8988T (cell line): ENCODE data around the gene TPPP3.
"Not testable (repeated sequence)": the region's sequence is repeated elsewhere in the genome, so short reads cannot be mapped to it uniquely, and the experiment has no call there.

Source experiments
- DNase-seq: peaks from one replicate; pipeline ENCODE4 v3.0.0; 2011

Gene TPPP3

DNA sequence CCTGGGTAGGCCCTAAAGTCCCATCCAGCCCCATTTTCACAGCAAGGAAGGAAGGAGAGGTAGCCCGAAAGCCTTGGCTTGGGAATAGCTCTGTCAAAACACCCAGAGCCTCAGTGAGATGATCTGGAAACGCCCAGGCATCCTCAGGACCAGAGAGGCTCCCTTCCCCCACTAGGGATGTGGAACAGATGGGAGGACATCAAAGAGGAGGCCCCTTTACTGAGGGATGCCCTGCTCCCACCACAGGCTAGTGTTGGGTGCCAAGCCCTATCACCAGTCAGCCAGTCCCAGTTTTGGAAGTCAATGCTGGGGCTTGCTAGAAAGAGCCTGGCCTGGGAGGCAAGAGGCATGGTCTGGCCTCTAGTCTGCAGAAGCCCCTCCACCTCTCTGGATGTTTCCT, 4.7 kb downstream of the TPPP3 start:
- no peak for DNase-seq

DNA sequence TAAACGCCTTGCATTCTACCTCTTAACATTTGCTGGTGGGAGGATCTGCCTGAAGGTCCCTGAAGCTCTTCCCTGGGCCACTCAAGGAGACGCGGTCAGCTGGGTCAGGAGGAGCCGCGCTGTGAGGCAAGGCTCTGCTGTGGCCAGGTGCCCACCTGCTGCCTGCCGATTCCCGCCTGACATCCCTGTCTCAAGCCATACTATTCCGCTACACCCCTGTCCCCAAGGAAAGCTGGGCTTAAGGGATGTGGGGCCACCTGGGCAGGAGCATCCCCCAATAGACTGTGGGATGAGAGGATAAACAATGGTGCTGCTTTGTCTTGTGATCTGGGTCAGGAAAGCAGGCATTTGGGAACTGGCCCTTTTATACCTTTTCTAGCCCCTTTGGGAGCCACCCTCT, 5.1 kb downstream of the TPPP3 start:
- DNase-seq: no peak

DNA sequence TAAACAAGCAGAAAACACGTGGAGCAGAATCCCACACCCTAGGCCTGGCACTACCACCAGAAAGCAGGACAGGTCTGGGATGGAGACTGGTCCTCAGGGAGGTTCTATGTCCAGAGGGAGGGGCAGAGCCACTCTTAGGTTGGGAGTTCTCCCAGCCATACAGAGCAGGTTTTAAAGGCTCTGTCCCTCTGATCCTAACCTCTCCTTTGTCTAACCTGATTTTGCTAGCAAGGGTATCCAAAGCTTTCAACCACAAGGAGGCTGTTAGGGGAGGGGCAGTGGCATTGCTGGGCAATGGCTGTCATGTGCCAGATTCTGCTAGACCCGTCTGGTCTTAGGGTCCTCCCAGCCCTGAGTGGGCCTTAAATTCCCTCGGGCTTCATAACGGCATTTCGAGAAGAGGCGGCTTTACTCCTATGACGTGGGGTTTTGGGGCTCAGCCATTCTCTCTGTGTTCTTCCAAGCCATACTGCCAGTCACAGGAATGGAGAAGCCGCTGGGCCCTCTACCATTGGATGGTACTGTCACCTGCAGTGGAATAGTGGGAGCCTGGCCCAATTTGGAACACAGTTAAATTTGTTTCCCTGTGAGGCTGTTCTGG, 5.7 kb downstream of the TPPP3 start:
- no peak for DNase-seq

DNA sequence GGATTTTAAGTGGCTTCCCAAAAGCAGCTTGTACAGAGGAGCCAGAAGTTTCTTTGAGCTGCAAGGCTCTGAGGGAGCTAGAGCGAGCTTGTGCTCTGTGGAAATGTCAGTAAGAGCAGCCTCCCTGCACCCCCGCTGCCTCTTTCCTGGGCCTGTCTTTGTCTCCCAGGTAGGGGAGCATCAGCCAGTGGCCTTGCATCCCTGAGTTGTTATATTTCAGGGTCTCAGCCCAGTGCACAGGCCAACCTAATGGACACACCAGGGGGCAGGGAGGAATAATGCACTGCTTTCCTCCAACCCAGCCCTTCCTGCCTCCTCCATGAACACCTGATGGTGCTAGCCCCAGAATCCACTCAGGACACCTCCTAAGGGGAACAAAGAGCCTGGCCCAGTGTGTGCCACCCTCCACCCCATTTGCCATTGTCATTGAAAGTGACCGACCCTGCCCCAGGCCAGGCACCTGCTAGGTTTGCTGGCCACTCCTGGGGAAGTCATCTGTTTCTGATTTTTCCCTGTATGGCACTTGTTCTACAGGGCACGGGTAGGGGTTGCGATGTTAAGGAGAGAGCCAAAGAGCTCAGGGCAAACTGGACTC, 6.3 kb downstream of the TPPP3 start:
- DNase-seq: no peak

DNA sequence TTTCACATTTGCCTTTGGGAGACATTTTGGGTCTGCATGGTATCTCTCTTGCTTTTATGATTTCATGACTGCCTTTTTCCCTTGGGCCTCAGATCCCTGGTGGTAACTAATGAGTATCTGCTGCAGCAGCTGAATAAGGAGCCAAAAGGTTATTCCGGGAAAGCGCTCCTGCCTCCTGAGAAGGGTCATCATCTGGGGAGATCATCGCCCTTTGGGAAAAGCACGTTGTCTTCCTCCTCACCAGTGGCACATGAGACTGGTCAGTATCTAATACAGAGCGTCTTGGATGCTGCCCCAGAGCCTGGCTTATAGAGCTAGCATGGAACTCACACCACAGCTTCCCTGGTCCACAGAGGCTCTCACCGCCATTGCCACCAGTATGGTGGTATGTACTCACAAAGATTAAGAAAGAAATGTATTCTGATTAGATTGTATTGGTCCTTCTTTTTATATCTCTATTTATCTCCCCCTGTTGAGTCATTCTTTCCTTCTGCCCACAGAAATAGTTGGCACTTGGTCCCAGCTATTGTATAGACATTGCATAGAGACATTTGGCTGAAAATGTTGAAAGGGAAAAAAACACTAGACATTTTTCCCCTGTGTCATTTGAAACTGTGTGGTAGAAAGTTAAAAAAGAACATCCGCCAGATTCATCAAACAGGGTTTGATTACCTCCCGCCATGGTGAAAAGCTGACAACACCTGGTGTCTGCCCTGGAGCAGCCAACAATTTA, 8.4 kb downstream of the TPPP3 start:
- DNase-seq: no peak

DNA sequence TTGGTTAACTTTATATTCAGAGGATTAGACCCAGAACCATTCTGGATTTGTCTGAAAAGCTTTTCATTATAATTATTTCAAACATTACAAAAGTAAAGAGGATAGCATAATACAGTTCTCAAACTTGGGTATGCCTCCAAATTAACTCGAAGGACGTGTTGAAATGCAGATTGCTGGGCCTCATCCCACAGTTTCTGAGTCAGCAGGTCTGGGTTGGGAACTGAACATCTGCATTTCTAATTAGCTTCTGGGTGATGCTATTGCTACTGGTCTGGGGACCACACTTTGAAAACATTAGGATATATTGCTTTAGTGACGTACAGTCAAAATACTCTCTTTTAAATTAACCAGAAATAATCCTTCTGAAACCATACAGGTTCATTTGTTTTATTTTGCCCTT, 10.0 kb downstream of the TPPP3 start:
- no peak for DNase-seq

DNA sequence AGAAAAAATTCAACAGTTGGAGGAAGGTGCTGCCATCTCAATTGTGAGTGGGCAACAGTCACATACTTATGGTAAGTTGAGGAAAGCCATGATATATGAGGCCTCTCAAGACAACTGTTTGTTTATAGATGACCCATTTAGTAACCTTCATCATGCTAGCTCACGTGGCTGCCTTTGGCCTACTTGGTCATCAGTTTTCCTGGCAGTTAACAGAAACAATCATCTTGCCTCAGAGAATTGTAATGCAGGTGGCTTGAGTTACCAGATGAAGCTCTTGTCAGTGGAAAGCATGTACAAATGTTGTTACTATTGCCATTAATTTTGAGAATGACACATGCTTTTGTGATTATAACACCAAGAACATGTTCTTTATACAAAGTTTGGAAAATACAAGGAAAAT, 14.7 kb downstream of the TPPP3 start:
- no peak for DNase-seq

DNA sequence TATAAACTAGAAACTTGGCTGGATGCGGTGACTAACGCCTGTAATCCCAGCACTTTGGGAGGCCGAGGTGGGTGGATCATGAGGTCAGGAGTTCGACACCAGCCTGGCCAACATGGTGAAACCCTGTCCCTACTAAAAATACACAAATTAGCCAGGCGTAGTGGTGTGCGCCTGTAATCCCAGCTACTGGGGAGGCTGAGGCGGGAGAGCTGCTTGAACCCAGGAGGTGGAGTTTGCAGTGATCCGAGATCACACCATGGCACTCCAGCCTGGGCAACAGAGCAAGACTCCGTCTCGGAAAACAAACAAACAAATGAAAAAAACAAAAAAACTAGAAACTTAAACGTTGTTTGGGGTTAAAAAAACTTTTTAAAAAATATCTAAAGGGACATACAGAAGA, 17.3 kb downstream of the TPPP3 start:
- not testable (repeated sequence) for DNase-seq

DNA sequence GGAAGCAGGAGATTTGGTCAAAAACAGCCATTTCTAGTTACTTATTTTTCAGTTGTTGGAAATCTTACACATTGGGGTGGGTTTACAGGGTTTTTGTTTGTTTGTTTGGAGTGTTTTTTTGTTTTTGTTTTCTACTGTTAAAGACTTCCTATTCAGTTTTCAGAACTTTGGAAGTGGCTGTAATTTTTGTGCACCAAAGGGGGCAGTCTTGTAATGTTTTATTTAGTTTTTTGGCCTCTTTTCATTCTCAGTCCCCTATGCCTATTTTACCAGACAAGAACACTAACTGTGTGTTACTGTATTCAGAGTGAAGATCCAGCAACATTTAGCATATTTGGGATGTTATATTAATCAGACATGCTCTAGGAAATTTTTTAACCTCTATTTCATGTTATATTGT, 20.6 kb downstream of the TPPP3 start:
- DNase-seq: no peak

DNA sequence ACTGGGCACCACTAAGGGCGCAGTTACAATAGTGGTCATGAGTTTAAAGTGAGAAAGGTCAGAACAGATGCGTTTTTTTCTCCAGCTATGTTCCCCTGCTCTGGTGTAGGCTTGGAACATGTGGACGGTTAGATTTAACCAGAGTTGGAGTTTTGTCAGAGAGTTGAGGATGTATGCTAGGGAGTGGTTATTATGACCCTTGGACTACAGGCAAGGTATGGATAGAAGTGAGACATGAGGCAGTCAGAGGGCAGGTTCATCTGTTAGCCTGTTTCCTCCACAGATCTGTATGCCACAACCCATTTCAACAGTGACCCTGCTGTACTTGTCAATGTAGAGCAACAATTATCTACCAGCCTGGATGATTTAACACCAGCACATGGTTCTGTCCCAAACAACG, 22.6 kb downstream of the TPPP3 start:
- DNase-seq: no peak

DNA sequence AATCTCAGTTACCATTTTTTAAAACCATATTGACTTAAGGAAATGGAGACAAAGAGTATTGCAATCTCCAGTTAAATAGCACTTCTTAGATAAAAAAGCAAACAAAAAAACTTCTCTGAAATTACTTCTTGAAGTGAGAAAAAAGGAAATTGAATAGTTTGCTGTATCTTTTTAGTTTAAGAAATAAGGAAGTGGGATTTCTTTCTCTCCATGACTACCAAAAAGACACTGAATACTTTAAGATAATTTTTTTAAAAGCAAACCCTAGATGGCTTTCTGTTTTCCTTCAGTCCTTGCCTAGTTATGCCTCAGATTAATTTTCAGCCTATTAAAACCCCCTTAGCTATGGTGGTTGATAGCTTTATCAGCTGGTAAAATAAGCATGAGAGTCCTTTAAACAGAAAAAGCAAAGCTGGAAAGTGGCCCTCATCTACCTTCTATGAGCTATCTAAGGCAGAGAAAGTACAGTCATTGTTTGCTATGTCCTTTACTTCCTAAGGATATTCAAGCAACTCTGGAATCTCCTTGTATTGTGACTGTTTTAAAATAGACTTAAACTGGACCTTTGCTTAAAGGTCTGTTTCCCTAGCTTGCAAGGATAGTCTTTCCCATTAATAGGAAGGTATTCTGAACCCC, 28.6 kb downstream of the TPPP3 start:
- DNase-seq: no peak

DNA sequence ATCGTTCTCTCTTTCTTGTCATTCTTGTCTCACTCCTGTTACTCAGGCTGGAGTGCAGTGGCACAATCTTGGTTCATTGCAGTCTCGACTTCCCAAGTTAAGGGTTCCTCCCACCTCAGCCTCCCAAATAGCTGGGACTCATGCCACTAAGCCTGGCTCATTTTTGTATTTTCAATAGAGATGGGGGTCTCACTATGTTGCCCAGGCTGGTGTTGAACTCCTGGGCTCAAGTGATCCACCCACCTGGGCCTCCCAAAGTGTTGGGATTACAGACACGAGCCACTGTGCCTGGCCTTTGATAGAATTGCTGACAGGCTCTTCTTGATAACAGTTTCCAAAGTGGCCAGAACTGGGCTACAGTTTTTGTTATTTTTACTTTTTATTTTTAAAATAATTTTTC, 32.3 kb downstream of the TPPP3 start:
- no peak for DNase-seq

DNA sequence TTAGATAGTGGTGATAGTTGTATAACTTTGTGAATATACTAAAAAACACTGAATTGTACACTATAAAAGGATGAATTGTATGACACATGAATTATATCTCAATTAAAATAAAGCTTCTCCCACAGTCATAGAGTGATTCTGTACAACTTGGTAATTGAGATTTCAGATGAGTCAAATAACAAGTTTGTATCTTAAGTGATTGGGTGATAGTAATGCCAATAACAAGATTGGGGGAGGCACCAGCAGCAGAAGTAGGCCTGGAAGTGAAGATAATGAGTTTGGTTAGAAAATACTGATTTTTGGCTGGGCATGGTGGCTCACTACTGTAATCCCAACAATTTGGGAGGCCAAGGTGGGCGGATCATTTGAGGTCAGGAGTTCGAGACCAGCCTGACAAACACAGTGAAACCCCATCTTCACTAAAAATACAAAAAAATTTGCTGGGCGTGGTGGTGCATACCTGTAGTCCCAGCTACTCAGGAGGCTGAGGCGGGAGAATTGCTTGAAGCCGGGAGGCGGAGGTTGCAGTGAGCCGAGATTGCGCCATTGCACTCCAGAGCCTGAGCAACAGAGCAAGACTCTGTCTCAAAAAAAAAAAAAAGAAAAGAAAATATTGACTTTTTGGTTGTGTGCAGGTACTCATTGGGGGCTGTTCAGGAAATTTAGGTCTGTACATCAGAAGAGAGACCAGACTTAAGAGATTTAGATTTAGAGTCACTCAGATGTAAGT, 33.6 kb downstream of the TPPP3 start:
- not testable (repeated sequence) for DNase-seq

DNA sequence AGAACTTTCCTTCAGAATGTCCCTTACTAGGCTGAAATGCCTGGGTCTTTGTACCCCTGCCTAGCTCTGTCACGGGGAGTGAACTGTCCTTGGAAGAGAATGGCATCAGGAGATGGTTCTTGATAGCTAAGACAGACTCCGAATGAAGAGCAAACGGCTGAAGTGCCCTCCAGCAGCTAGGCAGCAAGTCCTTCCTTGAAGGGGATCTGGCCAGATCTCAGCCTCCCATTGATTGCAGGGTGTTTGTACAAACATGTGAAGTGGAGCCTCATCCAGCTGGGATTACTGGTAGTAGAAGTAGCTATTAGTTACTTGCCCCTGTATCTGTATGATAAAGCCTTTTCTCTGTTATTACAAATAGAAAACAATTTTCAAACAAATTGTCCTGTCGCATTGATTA, 35.7 kb downstream of the TPPP3 start:
- DNase-seq: no peak

DNA sequence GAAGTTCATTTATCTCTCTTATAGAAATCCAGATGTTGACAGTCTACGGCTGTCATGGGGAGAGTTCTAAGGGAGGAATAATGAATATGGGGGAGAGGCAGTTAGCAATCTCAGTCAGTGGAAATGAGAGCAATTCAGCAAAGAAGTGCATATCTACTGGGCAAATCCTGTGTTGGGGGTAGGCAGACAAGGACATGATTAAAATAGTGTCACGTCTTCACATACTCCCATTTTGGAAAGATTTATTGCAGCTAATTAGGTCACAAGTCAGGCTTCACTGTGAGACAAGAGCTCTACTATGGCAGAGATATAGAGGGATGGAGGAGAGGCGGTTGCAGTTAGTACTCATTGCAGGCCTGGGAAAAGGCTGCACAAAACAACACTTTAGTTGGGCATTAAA, 36.9 kb downstream of the TPPP3 start:
- DNase-seq: no peak

DNA sequence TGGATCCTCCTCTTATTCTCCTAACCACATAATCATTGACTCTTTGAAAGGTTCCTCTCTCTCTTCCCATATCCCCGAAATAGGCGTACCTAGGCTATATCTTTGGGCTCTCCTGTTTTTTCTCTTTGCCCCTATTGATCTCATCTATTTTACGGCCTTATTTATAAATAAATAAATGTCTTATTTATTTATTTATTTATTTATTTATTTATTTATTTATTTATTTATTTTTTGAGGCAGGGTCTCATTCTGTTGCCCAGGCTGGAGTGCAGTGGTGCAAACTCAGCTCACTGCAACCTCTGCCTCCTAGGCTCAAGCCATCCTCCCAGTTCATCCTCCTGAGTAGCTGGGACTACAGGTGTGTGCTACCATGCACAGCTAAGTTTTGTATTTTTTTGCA, 40.8 kb downstream of the TPPP3 start:
- DNase-seq: not testable (repeated sequence)

DNA sequence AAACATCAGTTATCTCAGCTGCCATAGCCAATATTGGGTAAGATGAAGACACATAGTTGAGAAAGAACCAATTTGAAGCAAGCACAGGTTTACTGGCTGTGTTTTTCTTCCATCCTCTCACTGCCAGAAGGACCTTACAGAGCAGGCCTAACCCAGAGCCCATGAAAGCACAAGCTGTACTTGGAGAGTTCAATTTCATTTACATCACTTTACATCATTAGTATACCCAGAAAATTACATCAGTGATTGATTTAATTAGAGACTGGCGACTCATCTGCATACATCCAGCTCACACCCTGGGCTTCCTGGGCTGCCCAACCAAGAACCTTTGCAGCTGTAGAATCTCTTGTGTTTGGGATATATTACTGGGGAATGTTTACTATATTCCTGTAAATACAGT, 43.0 kb downstream of the TPPP3 start:
- no peak for DNase-seq

DNA sequence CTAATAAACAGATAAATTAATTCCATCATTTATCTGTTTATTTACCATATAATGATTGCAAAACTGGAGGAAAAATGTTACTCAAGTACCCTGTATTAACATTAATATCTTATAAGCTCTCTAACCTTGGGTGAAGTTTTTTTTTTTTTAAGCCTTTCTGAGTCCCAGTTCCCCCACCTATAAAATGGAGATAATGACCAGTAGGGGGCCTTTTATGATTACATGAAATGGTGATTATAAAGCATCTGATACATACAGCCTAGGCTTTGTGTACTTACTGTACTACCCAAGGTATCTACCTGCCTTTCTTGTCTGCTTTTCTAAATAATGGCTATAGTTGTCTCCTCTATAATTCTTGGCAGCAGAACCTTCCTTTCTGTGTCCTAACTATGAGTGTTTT, 44.1 kb downstream of the TPPP3 start:
- DNase-seq: no peak

DNA sequence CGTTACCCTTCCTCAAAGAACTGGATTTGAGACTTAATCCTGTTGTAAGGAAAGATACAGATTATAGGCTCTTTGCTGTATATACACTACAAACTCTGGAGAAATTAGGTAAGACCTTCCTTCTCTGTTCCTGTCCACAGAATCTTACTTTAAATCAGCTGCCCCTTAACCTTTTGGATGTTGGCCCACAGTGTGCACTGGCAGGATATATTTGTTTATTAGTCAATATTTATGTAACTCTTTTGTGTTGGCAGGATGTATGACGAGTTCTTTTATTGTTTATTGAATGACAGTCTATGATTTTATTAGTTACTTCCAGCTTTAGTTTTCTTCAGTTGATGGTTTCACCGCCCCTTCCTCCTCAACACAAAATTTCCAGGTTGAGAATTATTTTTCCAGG, 47.0 kb downstream of the TPPP3 start:
- DNase-seq: no peak

DNA sequence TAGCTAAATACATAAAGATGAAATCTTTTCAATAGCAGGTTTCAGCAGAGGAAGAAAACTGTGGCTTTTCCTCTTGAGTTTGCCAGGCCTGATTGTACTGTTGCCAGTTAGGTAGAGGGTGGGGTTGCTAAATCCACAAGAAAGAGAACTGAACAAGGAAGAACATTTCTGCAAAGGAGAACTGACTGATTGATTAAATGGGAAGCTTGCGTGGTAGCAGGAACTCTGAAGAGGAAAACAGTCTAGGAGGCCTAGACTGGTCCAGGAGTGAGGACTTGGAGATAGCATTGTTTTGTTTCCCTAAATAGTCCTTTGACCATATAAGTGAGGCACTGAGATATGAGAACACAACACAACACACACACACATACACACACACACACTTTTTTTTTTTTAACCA, 47.9 kb downstream of the TPPP3 start:
- no peak for DNase-seq

DNA sequence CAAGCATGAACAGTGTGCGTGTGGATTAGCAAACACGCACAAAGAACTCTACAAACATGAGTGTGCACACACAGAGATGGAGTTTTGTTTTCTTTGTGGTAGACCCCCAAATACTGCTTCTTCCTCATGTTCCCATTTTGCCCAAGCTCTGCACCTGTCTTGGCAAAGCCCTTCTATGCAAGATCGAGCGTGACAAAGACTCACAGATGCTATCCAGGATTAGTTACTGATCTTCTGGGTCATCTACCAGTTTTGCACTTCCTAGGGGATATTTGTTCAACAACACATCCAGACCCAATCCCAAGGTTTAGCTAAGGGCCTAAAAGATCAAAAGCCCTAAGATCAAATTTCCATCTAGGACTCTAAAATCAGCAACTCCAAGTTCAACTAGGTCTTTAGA, 50.7 kb downstream of the TPPP3 start:
- DNase-seq: no peak

DNA sequence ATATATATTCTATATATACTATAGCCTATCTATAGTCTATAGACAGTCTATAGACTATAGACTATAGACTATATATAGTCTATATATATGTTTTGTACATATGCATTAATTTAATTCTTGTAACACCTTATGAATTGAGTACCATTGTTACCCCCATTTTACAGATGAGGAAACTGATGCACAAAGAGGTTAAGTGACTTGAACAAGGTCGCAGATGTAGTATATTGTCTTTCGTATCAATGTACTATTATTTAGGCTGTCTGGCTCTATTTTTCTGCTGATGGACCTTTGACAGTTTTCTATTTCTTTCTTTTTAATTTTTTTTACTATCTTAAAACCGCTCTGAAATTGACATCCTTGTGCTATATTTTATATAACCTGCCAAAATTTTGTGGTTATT, 52.0 kb downstream of the TPPP3 start:
- DNase-seq: no peak
